Pancreas (tissue), 10 donors: ENCODE measurements around the gene ZNF620. TPM values are rescaled to one million over a fixed set of nuclear protein-coding genes. Genes with fewer than 3 reads are reported as not detected.

ENCODE experiments used
- ATAC-seq, 4 donors: fragments of 200-7000 bp; cut with Tn5 transposase; one replicate each; pipeline versions ENCODE4 v1.8.0 to v1.9.1; 2020; ENCODE audit warnings: mild to moderate bottlenecking in 4 of 4, moderate library complexity in 4 of 4
- DNase-seq, 6 donors: peaks; one replicate each; pipeline ENCODE4 v3.0.0-alpha.2; 2020
- FAIRE-seq: peaks from 2 replicates; lab custom pipeline; 2012; peaks lifted over from hg19 to GRCh38; lab: Jason Lieb, UNC
- H3K27ac ChIP-seq, 4 donors: fragments of 200-600 bp; sonication (generic); 1 replicate in 3 of 4; 2 replicates in 1 of 4; pipeline versions ENCODE4 v1.5.0 to v1.8.0; 2020
- H3K27me3 ChIP-seq, 4 donors: fragments of 200-600 bp; one replicate each; pipeline ENCODE4 v1.8.0; 2021
- H3K36me3 ChIP-seq, 3 donors: fragments of 200-600 bp; sonication (generic) in 1 of 3; one replicate each; pipeline versions ENCODE4 v1.5.0 to v1.8.0; 2020 to 2021
- H3K4me1 ChIP-seq, 3 donors: fragments of 200-600 bp; one replicate each; pipeline ENCODE4 v1.8.0; 2021
- H3K4me3 ChIP-seq, 4 donors: fragments of 200-600 bp; sonication (generic) in 2 of 4; one replicate each; pipeline versions ENCODE4 v1.5.0 to v1.8.0; 2020 to 2021
- H3K9me3 ChIP-seq, 4 donors: fragments of 200-600 bp; one replicate each; pipeline ENCODE4 v1.8.0; 2021
- WGBS, 2 donors: extraction: QIAGEN DNeasy Blood & Tissue Kit; methylation state at CpG; one replicate each; pipeline ENCODE4 v1.1.7; 2013; 5-methylcytosine and 5-hydroxymethylcytosine counted together
- intact Hi-C, 3 donors: fragments of 100-400 bp; cut with DNase I; formaldehyde crosslinking; loops; one replicate each; pipeline versions ENCODE4 v1.11.1 to v1.14.2; 2022
- polyA plus RNA-seq, 2 donors: library from polyadenylated mRNA; stranded (reverse); fragments of 200-250 nt; gene quantifications; one replicate each; pipeline ENCODE4 v1.2.3, GENCODE V29; 2013
- total RNA-seq, 6 donors: library from RNA; stranded (reverse); fragmentation: NEBNext Ultra II Directional in 4 of 6; extraction: Animal tissue kit (Norgen Biotek cat#: 25700) in 4 of 6; gene quantifications; one replicate each; pipeline versions ENCODE4 v1.2.1 to v1.2.4, GENCODE V29; 2021 to 2023
- TF ChIP-seq, protein P1 (sequence below), 4 donors: fragments of 200-600 bp; sonication (generic) in 3 of 4; IDR thresholded peaks; one replicate each; pipeline versions ENCODE4 v1.5.0 to v1.8.0; 2021; ENCODE audit warnings: antibody characterized with exemption in 4 of 4
- donor health status: healthy with polysubstance abuse.
- donor health status: DM: no; HTN: no; CAD: no; lungs with moderate emphysema.
- donor health status: DM: no; HTN: no; CAD: no.
- donor health status: control.
- donor health status: control.
- donor health status: Bipolar disorder and iron deficiency.
- donor health status: DM: yes; HTN: yes; CAD: no.
- donor health status: DM: no; HTN: no; CAD: no.
- donor health status: DM: no; HTN: no; CAD: no.
- donor health status: DM: yes; HTN: yes; CAD: no.

The ZNF620 gene
- total and polyA plus RNA-seq, 8 donors = 1.9 to 5.0 (median 3.1) TPM

DNA sequence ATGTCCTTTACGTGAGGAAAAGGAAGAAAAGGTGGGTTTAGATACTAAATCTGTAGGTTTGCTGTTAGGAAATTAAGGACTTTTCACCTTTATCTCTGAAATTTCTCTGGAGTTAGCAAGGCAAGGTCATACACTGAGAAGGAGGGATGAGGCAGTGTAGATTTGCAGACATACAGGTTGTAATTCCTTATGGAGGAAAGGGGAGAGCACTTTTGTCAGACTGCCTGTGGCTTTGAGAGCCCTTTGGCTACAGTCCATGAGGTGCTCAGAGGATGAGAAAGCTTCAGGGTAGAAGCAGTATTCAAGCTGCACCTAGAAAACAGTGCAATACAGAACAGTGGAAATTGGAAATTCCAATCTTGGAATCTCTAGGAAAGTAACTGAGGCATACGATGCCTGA lies 40.4 kb upstream of the ZNF620 start:
- DNase-seq (no peak), FAIRE-seq (no peak), ATAC-seq (no peak)
- intact Hi-C loops = no loop called here
- TF ChIP-seq, protein P1, sequence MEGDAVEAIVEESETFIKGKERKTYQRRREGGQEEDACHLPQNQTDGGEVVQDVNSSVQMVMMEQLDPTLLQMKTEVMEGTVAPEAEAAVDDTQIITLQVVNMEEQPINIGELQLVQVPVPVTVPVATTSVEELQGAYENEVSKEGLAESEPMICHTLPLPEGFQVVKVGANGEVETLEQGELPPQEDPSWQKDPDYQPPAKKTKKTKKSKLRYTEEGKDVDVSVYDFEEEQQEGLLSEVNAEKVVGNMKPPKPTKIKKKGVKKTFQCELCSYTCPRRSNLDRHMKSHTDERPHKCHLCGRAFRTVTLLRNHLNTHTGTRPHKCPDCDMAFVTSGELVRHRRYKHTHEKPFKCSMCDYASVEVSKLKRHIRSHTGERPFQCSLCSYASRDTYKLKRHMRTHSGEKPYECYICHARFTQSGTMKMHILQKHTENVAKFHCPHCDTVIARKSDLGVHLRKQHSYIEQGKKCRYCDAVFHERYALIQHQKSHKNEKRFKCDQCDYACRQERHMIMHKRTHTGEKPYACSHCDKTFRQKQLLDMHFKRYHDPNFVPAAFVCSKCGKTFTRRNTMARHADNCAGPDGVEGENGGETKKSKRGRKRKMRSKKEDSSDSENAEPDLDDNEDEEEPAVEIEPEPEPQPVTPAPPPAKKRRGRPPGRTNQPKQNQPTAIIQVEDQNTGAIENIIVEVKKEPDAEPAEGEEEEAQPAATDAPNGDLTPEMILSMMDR (IDR thresholded peaks at IDR 0.05) = no peak
- Histone ChIP-seq H3K9me3 (no peaks in the 10 kb centered on the region), H3K36me3 (peaks cover 3 to 38% (median 23%) of the 10 kb centered on the region in 3 donors), H3K4me3 (no peak overlapping the region), H3K27me3 (no peaks in the 10 kb centered on the region), H3K4me1 (no peaks in the 10 kb centered on the region), H3K27ac (no peak overlapping the region)
- 90 to 93% methylated on average over 2 of the region's 2 CpGs for WGBS, 2 donors

DNA sequence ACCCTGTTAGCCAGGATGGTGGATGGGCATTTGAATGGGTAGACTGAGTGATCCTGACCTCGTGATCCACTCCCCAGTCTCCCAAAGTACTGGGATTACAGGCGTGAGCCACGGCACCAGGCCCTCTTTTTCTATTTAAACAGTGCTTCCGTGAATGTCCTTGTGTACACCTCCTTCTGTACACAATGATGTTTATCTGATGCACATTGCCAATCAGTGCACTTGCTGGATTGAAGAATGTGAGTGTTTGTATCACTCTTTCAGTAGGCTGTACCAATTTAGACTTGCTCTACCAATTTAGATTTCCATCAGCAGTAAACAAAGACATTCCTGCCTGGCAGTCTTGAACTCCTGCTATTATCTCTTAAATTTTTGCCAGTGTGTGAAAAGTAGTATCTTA lies 37.8 kb upstream of the ZNF620 start:
- TF ChIP-seq, protein P1 (IDR thresholded peaks at IDR 0.05) = no peak
- Histone ChIP-seq H3K27ac (no peak overlapping the region), H3K4me1 (no peaks in the 10 kb centered on the region), H3K36me3 (peaks cover 0 to 13% (median 12%) of the 10 kb centered on the region in 3 donors), H3K9me3 (no peaks in the 10 kb centered on the region), H3K27me3 (no peaks in the 10 kb centered on the region), H3K4me3 (no peak overlapping the region)
- no peak for DNase-seq
- WGBS, 2 donors = 49 to 50% methylated on average over 4 of the region's 4 CpGs
- intact Hi-C loops = no loop called here
- FAIRE-seq = no peak
- ATAC-seq = peak in 1 of 4 donors; percentile 45

DNA sequence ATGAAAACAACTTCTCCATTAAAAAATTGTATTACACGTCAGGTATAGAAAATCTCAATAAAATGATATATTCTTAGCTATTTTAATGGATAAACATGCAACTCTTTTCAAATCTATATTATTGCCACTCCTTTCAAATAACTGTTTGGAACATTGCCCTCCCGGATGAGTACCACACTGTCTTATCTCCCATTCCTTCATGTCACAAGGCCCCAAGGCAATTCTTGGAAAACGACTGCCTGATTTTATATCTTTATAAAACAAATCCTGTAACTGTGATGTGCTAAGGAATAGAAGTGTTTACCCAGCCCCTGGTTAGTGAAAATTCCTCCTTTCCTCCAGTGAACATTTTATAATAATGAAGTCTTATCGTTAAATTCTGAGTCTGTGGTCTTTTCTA lies 35.1 kb upstream of the ZNF620 start:
- TF ChIP-seq, protein P1 (IDR thresholded peaks at IDR 0.05) = no peak
- no peaks in the 10 kb centered on the region for H3K27me3 ChIP-seq
- intact Hi-C loops = no loop called here
- H3K9me3 ChIP-seq = no peaks in the 10 kb centered on the region
- H3K4me1 ChIP-seq = no peaks in the 10 kb centered on the region
- DNase-seq (no peak), ATAC-seq (no peak), FAIRE-seq (no peak)
- no peak overlapping the region for H3K27ac ChIP-seq
- WGBS, 2 donors = 75 to 78% methylated on average over 4 of the region's 4 CpGs
- H3K4me3 ChIP-seq = no peak overlapping the region
- H3K36me3 ChIP-seq = no peaks in the 10 kb centered on the region

DNA sequence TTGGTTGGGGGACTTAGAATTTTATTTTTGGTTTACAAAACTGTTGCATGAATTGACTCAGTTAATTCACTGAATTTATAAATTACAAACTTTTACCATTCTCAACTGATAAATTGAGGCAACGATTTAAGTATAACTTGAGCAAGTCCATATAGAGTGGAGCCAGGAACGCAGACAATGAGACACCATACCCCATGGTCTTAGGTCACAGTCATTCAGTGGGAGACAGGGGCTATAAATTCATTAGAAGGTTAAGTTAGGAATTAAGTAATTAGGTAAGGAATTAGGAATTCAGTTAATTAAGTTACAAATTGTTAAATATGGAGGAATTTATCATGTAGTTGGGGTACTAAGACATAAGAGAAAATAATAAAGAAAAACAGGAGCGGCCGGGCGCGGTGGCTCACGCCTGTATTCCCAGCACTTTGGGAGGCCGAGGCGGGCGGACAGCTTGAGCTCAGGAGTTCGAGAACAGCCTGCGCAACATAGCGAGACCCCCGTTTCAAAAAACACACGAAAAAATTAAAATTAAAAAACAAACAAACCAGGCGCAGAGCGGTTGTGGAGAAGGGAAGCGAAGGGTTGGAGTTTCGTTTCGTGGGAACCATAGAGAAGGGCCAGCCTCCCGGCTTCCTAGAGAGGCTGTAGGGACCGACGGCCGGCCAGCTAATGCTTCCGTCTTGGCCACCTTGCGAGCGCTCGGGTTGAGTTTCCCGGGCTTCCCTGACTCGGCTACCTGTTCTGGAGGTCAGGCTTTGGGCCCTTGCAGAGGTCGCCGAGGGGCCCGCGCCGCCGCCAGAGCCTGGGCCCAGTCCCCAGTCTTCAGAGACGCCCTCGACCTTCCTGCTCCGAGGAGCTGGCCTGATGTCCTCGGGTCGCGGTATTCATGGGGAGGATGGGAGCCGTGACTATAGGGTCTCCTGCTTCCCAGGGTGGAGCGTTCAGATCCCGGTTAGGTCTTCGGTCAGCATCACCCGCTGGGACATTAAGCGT lies 29.1 kb upstream of the ZNF620 start, which contains the start of gene ZNF619:
Gene ZNF619, plus strand, starts transcription at position 645 of the 993 bp plus-strand sequence. CDS start 858 bp downstream, outside the sequence.
- Histone ChIP-seq H3K4me3 (peak within 1 kb of the TSS; percentile 37 to 91 (median 70)), H3K9me3 (no peaks in the 10 kb centered on the region), H3K36me3 (peaks cover 0 to 3% (median 0%) of the 10 kb centered on the region in 3 donors), H3K27ac (peak within 1 kb of the TSS in 2 of 4 donors; percentile 55 to 67), H3K4me1 (no peaks in the 10 kb centered on the region), H3K27me3 (no peaks in the 10 kb centered on the region)
- peak; percentile 73 to 91 (median 78) for DNase-seq
- peak; percentile 94 to 99 (median 98) for ATAC-seq
- 5 to 6% methylated on average over 48 of the region's 48 CpGs for WGBS, 2 donors
- intact Hi-C loops = no loop called here
- TF ChIP-seq, protein P1 (IDR thresholded peaks at IDR 0.05) = no peak
- FAIRE-seq = no peak
